ENCODE measurements around the gene PNPLA3.

The PNPLA3 gene

GRCh38 chr22:43992331-43992821 is 68.8 kb downstream of the PNPLA3 start:
- DNase-seq (ENCODE audit: extremely low spot score), result no peak
- ChIA-PET POLR2A (no interaction called here), CTCF (interaction anchor here (1.1 to 8.7 kb wide), 41 partner anchors 7 to 690 kb away, joined by 3 to 328 read pairs (median 6); partner anchors contain the start of genes PARVB and PARVG)
- TF ChIP-seq CTCF (IDR thresholded peaks at IDR 0.05; ENCODE audit: control extremely low read depth, extremely low read depth, low read depth, missing control alignments), result no peak

GRCh38 chr22:43993072-43993760 is 69.6 kb downstream of the PNPLA3 start:
- ChIA-PET CTCF (interaction anchor here (0.6 to 8.7 kb wide), 74 partner anchors 8 to 737 kb away, joined by 3 to 328 read pairs (median 5); partner anchors contain the start of genes PARVB, PARVG and SAMM50), POLR2A (no interaction called here)
- DNase-seq (ENCODE audit: extremely low spot score), result peak; percentile 85
- TF ChIP-seq CTCF (IDR thresholded peaks at IDR 0.05; ENCODE audit: control extremely low read depth, extremely low read depth, low read depth, missing control alignments), result peak; percentile 94

- CTCF ChIA-PET, result interaction anchor here (0.8 to 8.7 kb wide), 54 partner anchors 8 to 689 kb away, joined by 3 to 328 read pairs (median 6); partner anchors contain the start of genes PARVB and SAMM50
- TF ChIP-seq CTCF (IDR thresholded peaks at IDR 0.05; ENCODE audit: control extremely low read depth, extremely low read depth, low read depth, missing control alignments), result no peak
- no peak for DNase-seq (ENCODE audit: extremely low spot score)
- POLR2A ChIA-PET, result no interaction called here
Measured at GRCh38 chr22:43994006-43994405, 70.4 kb downstream of the PNPLA3 start.

GRCh38 chr22:43994416-43994815 is 70.8 kb downstream of the PNPLA3 start:
- CTCF ChIA-PET, result interaction anchor here (1.2 to 8.7 kb wide), 26 partner anchors 8 to 632 kb away, joined by 3 to 328 read pairs (median 10); partner anchors contain the start of genes PARVB and SAMM50
- POLR2A ChIA-PET, result no interaction called here
- DNase-seq (ENCODE audit: extremely low spot score), result no peak
- TF ChIP-seq CTCF (IDR thresholded peaks at IDR 0.05; ENCODE audit: control extremely low read depth, extremely low read depth, low read depth, missing control alignments), result no peak

DNA sequence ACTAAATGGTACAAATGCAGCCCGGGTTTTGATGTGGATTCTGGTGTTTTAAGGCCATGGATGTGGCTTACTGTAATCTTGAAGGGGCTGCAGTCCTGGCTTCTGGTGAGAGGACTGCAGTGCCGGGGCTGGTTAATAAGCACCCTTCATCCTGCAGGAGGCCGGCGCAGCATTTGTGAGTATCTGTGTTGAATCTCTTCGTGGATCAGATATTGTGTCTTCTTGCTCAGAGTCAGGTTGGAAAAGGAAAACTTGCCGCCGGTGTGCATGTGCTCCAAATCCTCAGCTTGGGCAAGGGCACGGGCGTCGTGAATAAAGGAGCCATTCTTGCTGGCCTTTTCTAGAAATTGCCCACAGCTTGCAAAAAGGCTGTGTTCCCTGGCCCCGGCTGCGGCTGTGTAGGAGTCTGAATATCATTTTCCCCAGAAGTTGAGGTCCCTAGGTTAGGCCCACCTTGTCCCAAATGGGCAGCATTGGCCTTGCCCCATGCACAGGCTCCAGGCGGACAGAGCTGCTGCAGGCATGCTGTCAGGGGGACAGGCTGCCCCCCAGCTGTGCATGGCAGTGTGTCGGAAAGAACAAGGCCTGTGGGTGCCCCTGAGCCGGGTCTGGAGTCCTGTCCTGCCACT is 71.6 kb downstream of the PNPLA3 start:
- CTCF ChIA-PET, result interaction anchor here (3.1 to 8.7 kb wide), 7 partner anchors 7 to 631 kb away, joined by 18 to 328 read pairs (median 34); no protein-coding TSS in a partner anchor
- DNase-seq (ENCODE audit: extremely low spot score), result no peak
- TF ChIP-seq CTCF (IDR thresholded peaks at IDR 0.05; ENCODE audit: control extremely low read depth, extremely low read depth, low read depth, missing control alignments), result no peak
- POLR2A ChIA-PET, result no interaction called here

DNA sequence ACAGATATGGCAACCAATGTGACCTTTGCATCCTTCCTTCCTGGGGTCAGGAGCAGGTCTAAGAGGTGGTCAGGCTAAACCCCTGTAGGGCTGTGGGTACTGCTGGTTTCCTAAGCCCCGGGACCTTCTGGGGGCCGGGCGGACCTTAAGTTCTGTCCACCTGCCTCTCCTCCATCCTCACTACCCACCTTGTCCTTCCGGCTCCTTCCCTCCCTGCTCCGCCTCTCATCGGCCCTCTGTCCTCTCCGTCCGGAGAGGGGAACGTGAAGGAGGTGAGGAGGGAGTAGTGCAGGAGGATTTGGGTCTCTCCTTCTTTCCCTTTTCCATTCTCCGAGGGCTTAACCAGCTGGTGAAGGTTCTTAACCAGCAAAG is 72.2 kb downstream of the PNPLA3 start:
- TF ChIP-seq CTCF (IDR thresholded peaks at IDR 0.05; ENCODE audit: control extremely low read depth, extremely low read depth, low read depth, missing control alignments), result no peak
- ChIA-PET CTCF (interaction anchor here (1.0 to 8.7 kb wide), 4 partner anchors 19 to 630 kb away, joined by 3 to 328 read pairs (median 44); no protein-coding TSS in a partner anchor), POLR2A (no interaction called here)
- DNase-seq (ENCODE audit: extremely low spot score), result no peak
